HPDE6-E6E7 (cell line): ENCODE data around the gene GMCL1.

Experiments used
- DNase-seq: peaks from one replicate; pipeline ENCODE4 v3.0.0; 2011; ENCODE audit warnings: missing footprints; ENCODE audit errors: extremely low spot score

GMCL1 gene

GRCh38 chr2:69926849-69927515 is 97.5 kb downstream of the GMCL1 start:
- DNase-seq, result no peak
